Left hindlimb (tissue), 1 donor: ENCODE measurements around the gene IST1.

Source experiments
- DNase-seq: peaks from one replicate; pipeline ENCODE4 v3.0.0-alpha.2; 2018

The IST1 gene

GRCh38 chr16:71966932-71967331, 71.6 kb downstream of the IST1 start:
- no peak for DNase-seq

DNA sequence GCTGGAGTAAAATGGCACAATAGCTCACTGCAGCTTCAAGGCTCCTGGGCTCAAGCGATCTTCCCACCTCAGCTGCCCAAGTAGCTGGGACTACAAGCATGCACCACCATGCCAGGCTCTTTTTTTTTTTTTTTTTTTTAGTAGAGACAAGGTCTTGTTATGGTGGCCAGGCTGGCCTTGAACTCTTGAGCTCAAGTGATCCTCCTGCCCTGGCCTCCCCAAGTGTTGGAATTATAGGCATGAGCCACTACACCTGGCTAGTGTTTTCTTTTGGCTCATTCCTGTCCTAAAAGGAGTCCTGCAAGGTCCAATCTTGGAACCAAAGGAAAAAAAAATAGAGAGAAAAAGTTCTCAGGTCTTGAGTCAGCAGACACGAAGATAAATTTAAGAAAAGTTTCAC, 74.0 kb downstream of the IST1 start:
- no peak for DNase-seq

- DNase-seq: no peak
These were observed 76.2 kb downstream of the IST1 start for GRCh38 chr16:71971571-71971970.

GRCh38 chr16:71972356-71972755, 77.0 kb downstream of the IST1 start:
- no peak for DNase-seq

DNA sequence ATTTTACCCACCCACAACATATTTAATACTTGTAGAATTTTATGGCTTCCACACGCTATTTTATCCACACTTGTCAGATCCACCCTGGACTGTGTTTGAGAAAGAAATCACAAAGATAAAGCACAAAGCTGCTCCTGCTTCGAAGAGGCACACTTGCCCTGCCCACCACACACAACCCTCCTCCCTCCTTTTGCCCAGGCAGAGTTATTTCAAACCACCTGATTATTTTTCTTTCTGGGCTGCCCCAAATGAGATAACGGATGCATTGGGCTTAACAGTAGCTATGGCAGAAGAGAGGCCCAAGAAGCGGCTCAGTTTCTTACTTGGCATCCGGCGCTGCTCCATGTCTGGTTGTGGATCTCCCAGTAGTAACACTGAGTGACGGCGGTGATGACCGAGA, 77.7 kb downstream of the IST1 start:
- DNase-seq: no peak

GRCh38 chr16:71974068-71974818, 78.9 kb downstream of the IST1 start:
- no peak for DNase-seq
